Measurements from ENCODE around the gene ACSS1.

ACSS1 gene

DNA sequence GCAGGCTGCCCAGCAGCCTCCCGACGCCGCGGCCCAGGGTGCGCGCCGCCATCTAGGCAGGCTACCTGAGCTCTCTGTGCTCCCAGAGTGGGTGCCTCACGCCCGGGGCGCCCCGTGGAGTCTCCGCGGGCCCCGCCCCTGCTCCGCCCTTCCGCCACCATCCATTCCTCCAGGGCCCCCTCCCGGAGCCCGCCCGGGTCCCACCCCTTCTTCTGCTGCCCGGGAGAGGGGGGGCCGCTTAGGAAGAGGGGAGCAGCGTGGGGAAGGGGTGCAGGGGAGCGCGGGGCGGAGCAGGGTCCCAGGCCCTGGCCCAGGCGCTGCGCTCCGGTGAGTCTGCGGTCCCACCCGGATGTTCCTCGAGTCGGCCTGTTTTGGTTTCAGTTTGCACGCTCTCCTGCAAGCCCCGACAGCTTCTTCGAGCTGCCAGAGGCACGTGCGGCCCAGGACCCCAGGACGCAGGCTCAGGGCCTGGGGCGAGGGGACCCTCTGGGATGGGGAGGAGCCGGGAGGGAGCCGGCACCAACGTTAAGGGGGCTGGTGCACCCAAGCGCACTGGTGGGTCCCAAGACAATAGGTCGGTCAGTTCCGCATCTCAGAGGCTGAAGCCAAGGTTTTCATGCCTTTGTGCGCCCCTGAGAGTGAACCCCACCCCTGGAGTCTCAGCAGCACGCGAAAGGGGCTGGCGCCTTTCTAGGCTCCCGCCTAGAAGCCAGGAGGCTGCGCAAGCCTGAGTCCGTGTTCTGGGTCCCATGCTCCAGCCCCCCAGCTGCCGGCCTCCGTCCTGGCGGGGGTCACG, at the start of gene ACSS1:
Gene ACSS1, minus strand, starts transcription at position 89 of the 796 bp plus-strand sequence. Its CDS starts 37 bp downstream, at position 52.
- peak; percentile 78 for DNase-seq

GRCh38 chr20:25103526-25103925, 45.6 kb upstream of the ACSS1 start:
- DNase-seq = no peak

DNA sequence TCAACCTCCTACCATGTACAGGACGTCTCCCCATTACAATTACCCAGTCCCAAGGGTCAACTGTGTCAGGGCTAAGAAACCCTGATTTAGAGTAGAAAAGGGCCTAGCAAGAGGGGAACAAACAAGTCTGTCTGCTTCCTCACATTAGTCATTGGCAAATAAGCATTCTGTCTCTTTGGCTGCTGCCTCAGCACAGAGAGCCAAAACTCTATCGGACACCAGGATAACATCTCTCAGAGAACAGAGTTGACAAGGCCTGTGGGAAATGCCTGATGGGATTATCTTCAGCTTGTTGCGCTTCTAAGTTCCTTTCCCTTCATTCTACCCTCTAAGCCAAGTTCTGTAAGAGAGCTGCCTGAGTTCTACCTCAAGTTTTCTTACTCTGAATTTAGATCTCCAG, 43.0 kb upstream of the ACSS1 start:
- no peak for DNase-seq

GRCh38 chr20:25099601-25100140, 41.7 kb upstream of the ACSS1 start:
- no peak for DNase-seq

DNA sequence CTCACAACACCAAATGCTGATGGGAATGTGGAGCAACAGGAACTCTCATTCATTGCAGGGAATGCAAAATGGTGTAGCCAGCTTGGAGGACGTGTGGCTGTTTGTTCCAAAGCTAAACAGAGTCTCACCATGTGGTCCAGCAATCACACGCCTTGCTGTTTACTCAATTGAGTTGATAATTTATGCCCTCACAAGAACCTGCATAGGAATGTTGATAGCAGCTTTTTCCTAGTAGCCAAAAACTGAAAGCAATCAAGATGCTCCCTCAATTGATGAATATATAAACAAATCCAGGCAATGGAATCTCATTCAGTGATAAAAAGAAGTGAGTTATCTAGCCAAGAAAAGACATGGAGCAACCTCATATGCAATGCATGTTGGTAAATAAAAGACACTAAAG, 39.6 kb upstream of the ACSS1 start:
- DNase-seq = no peak

DNA sequence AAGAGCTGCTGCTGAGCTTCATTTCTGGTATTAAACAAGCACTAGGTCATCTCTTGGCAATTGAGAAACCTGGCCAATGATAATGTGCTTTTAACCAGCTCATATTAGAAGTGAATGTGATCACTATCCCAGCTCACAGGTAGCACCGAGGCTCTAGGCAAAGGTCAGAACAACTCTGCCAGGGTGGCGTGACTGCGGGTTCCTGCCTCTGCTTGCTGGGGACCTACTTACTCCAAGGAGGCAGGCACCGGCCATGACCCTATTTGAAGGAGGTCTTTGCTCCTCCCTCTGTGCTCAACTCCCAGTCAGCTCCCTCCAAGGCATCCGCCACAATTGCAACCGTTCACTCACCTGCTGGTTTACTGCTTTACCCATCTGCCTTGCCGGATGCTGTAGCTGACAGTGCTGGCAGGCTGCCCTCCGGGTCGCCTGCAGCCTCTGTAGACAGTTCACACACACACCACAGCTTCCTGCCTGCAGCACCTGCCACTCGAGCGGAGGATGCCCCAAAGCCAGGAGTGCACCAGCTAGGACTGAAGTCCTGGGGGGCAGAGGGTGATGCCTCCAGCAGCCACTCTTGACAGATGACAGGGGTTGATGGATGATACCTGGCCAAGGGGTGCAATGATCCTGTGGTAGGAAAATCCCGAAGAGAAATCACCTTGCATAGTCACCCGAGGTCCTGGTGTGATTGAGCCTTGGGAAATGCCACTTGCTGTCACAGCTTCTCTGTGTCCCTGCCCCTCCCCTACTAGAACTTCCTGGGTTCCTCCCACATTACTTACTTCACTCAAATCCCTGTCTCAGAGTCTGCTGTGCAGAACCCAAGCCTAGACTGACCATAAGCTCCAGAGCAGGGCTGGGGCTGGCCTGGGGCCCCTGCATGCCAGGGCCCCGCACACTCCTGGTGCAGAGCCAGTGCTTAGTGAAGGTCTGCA, 32.8 kb upstream of the ACSS1 start:
- peak; percentile 80 for DNase-seq

- DNase-seq = no peak
Observed at GRCh38 chr20:25089662-25090061, 31.7 kb upstream of the ACSS1 start.

DNA sequence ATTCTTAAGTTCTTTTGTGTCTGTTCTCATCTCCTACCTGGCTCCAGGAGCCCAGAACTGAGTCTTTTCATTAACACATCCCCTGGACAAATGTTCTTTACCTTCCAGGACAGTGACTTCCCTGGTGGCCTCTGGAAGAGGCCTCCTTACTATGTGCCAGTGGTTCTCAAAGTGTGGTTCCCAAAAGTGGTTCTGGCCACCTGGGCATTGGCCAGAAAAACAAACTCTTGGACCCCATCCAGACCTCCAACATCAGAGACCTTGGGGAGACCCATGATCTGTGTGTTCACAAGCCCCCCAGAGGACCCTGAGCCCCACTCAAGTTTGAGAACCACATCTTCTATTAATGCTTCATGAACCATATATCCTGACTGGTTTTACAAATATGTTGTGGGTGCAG, 31.2 kb upstream of the ACSS1 start:
- no peak for DNase-seq

DNA sequence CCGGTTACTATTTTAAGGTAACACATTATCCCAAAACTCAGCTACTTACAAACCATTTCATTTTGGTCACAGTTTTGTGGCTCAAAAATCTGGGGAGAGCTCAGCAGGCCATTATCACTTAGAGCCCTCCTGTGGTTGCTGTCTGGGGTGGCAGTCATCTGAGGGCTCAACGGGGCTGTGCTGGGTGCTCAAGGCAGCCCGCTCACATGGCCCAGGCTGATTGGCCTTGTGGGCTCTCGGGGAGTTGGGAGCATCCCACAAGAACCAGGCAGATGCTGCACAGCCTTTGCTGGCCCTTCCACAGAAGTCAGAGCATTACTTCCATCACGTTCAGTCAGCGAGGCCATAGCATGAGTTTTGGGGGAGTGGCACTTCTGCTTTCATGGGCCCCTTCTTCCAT, 30.3 kb upstream of the ACSS1 start:
- DNase-seq = no peak

DNA sequence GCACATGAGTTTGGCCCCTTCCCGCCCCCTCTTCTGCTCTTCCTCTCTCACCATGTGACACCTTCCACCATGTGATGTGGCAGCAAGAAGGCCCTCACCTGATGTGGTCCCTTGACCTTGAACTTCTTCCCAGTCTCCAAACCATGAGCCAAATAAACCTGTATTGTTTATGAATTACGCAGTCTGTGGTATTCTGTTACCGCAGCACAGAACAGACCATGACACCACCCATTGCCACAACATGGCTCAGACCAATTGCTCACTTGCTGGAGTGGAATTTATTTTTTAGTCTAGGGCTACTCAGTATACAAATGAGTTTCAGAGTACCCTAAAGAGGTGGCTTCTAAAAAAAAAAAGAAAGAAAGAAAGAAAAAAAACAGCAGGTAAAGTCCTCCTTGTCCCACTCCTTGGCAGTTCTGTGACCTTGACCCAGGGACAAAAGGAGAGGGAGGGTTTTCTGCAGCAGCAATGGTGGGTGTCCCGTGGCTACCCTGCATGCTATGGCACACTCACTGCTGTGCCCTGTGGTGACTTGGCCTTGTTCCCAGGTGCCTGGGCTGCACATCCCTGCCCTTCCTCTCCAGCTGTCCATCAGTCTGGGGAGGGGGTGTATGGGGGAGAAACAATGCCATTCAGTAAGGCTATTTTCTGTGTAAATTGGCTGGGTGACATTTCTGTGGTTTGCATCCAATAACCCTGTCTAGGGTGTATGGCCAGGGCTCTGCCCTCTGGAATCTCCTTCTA, 29.4 kb upstream of the ACSS1 start:
- no peak for DNase-seq

DNA sequence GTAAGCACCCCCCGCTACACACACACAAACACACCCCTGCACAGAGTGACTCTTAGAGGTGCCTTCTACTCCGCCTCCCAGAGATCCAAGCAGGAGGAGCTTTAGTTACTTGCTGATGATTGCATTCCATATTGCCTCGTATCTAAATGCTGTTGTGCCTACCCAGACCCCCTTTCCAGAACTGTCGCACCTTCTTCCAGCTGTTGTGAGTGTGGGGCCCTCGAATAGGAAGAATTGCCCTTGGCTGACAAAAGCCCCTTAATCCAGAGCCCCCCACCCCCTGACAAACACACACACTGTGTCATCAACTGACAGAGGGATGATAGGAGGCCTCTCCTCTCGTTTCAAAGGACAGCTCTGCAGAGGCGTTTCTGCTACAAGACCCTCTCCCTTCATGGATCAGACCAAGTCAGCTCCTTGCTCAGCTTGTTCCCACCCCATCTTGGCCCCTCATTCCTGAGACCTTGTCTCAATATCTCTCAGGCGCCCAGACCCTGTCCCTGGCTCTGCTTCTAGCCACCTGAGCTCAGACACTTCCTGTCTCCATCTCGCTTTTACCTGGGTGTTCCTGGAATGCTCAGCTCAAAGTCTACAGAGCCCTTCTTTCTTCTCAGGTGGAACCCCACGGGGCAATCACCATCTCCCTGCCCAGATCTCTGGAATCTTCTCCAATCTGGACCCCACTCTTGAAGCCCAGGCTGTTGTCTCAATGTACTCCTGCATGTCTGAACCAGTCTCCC, 28.0 kb upstream of the ACSS1 start:
- no peak for DNase-seq

DNA sequence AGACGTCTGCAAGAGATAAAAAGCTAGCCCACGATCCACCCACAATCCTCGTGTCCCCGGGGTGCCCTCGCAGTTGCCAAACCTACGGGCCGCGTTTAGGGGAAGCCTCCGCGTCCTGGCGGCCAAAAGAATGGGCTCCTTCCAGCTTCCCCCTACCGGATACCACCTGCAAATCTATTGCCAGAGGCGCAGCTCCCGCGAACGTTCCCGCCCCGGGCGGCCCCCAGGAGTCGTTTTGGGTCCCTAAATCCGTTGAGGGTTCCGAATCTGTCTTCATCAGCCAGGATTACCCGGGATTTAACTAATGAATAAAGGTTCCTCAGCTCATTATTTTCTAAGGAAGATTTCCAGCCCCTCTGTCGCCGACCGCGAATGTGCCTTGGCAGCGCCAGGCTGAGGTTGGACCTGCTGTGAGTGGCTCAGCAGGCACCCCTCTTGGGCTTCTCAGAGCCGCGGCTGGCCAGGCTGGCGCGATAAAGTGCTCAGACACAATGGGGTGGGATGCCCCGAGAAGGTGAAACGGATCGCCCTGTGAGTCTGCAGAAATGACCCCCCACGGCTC, 26.8 kb upstream of the ACSS1 start:
- peak; percentile 13 for DNase-seq

DNA sequence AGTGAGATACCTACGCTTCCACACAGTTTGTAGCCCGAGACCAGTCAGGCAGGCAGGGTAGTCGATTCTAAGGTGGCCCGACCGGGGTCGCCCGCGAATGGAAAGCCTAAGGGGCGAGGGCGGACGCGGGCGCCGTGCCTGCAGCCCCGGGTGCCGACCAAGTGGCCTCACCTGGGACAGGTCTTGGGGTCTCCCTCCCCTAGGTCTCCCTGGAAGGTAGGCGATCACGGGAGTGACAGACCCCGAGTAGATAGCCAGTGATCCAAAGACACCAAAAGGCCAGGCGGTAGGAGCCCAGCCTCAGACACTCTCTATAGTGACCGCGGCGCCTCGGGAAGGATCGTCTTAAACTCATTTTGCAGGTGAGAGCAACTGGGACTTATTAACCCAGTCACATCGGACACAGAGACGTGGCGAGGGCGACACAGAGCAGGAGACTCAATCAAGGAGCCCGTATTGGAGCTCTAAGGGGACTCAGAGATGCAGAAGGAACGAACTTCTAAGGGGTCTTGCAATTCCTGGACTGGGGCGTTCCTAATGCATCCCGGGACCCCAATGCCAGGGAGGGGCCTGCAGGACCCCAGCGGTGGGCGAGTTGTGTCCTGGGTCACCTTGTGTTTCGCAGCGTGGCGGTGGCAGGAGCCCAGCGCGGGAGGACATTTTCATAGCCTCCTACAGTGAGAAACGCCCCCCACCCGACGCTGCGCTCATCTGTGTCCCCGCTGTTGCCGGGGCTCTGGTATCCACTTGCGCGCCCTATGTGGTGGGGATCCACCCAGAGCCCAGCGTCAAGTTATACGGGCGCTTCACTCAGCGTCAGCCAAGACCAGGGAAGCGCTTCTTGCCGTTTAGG, 26.1 kb upstream of the ACSS1 start:
- DNase-seq = peak; percentile 56

- no peak for DNase-seq
Observed at GRCh38 chr20:25083141-25083772, 25.3 kb upstream of the ACSS1 start.

DNA sequence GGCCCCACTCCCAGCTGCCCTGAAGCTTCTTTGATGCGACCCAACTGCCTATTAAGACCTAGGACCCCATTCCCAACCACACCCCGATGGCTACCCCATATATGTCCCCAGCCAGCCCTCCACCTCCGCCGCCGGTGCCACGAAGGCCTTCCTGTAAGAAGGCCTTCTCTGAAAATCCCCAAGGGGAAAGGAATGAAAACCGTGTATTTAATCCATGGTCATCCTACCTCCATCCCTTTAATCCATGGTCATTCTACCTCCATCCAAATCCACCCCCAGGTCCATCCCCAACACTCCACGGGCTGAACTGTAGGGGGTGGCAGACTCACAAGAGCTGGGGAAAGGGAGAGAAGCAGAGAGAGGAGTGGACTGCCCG, 24.5 kb upstream of the ACSS1 start:
- DNase-seq = no peak

DNA sequence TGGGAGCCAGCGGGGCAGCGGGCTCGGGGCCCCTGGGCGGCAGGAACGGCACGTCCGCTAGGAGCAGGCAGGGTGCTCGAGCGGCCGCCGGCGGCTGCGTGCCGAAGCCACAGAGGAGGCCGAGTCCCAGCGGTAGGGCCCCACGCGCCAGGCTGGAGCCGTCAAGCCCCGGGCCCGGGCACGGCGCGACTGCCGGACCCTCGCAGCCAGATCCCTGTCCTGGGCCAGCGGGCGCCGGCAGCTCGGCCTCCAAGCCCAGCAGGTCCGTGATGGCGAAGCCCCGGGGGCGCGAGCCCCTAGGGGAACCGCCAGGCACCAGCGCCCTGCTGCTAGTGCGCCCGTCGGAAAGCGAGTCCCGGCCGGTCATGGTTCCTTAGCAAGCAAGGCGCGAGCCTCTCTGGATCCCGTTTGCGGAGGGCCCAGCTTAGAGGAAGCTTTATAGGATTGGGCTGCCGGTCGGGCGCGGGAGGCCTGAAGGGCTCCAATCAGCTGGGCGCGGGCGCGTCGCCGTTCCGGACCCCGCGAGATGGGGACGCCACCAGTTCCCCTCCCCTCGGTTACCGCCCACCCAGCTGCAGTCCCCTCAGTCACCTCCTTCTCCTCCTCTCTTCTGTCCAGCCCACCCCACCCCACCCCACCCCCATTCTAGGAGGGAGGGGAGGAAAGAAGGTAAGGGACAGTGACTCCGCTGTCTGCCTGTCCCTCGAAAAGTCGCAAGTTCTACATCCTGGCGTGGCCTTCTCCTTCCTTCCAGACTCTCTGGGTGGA, 24.0 kb upstream of the ACSS1 start, which contains the start of gene VSX1:
Gene VSX1, minus strand, starts transcription at position 412 of the 768 bp plus-strand sequence. Its CDS starts 45 bp downstream, at position 367.
- DNase-seq = no peak

DNA sequence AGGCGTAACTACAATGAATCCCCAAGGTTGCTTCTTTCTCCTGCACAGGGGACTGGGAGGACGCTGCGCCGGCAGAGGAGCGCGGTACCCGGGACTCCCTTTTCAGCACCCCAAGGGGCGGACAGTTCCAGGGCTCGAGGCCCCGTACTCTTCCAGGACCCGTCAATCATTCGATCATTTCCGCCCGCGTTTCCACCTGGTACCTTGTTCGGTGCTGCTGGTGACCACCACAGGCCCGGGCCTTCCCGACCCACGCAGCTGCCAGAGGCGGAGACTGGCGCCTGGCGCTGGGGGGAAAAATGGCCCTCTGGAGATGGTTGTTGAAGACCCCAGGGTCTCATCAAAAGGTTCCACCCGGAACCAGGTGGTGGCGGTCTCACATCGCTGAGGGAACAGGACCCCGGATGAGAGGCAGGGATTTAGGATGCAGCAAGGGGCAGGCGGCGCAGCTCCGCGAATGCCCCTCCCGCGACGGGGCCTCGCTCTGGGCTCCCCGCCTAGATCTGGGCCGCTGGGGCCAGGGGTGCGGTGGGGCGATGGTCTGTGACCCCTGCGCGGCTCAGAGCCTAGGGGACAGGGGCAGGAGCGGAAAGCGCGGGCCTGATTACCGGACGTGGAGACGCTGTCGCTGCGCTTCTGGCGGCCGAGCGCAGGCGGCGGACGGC, 23.3 kb upstream of the ACSS1 start:
- DNase-seq = peak; percentile 31

DNA sequence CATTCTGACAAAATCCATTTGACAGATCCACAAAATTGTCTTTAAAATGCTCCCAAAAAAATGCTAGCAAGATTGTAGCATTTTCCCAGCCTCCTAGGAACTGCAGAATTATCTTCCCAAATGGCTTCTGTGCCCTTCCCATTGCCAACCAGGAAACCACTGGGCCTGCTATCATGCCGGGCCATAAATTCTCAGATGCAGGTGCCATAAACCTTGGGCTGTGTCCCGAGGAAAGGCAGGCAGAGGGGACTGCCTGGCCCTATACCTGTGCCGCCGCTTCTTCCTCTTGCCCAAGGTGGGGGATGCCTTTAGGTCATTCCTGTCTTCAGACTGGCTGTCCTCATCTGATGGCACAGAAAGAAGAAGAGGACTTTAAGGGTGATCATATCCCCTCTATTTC, 21.2 kb upstream of the ACSS1 start:
- no peak for DNase-seq

- DNase-seq = no peak
Observed at GRCh38 chr20:25078662-25079061, 20.7 kb upstream of the ACSS1 start.
